NCI-H1092 treated with DMSO at 0.1 percent for 48 hours (cell line): ENCODE data around the gene TAF1L.
"Not testable (repeated sequence)": the region's sequence is repeated elsewhere in the genome, so short reads cannot be mapped to it uniquely, and the experiment has no call there.

Experiments used
- DNase-seq: peaks from one replicate; lab custom pipeline; 2025; lab: John Stamatoyannopoulos, UW

TAF1L gene

GRCh38 chr9:32635362-32635761, at the start of gene TAF1L:
Gene TAF1L, minus strand, starts transcription at chr9:32635669. Its CDS starts 90 bp downstream, at chr9:32635579.
- no peak for DNase-seq

- DNase-seq: no peak
These were observed 46.3 kb upstream of the TAF1L start for GRCh38 chr9:32681751-32682150.

- DNase-seq: no peak
These were observed 42.5 kb upstream of the TAF1L start for GRCh38 chr9:32677931-32678330.

- DNase-seq: no peak
These were observed 37.0 kb upstream of the TAF1L start for GRCh38 chr9:32672469-32672868.

GRCh38 chr9:32671333-32671732, 35.9 kb upstream of the TAF1L start:
- no peak for DNase-seq

- DNase-seq: no peak
These were observed 29.6 kb upstream of the TAF1L start for GRCh38 chr9:32665101-32665500.

- DNase-seq: no peak
These were observed 28.3 kb upstream of the TAF1L start for GRCh38 chr9:32663741-32664140.

- DNase-seq: no peak
These were observed 12.2 kb upstream of the TAF1L start for GRCh38 chr9:32647671-32648070.

- no peak for DNase-seq
These were observed 9.2 kb upstream of the TAF1L start for GRCh38 chr9:32644698-32645097.

- not testable (repeated sequence) for DNase-seq
These were observed 2.3 kb downstream of the TAF1L start for GRCh38 chr9:32633151-32633550.

GRCh38 chr9:32631991-32632390, 3.5 kb downstream of the TAF1L start:
- DNase-seq: no peak

GRCh38 chr9:32627394-32627954, 8.0 kb downstream of the TAF1L start:
- no peak for DNase-seq

- no peak for DNase-seq
These were observed 10.1 kb downstream of the TAF1L start for GRCh38 chr9:32625320-32625719.

- no peak for DNase-seq
These were observed 12.5 kb downstream of the TAF1L start for GRCh38 chr9:32622948-32623347.

GRCh38 chr9:32618261-32618660, 17.2 kb downstream of the TAF1L start:
- DNase-seq: no peak

- no peak for DNase-seq
These were observed 28.7 kb downstream of the TAF1L start for GRCh38 chr9:32606811-32607210.

GRCh38 chr9:32603914-32604852, 31.3 kb downstream of the TAF1L start:
- DNase-seq: no peak

- DNase-seq: not testable (repeated sequence)
These were observed 36.4 kb downstream of the TAF1L start for GRCh38 chr9:32599021-32599420.

GRCh38 chr9:32596936-32597335, 38.5 kb downstream of the TAF1L start:
- no peak for DNase-seq

- DNase-seq: no peak
These were observed 39.2 kb downstream of the TAF1L start for GRCh38 chr9:32596096-32596865.

GRCh38 chr9:32590898-32591297, 44.6 kb downstream of the TAF1L start:
- no peak for DNase-seq

- DNase-seq: no peak
These were observed 45.0 kb downstream of the TAF1L start for GRCh38 chr9:32590476-32590875.
